H1 (cell line): Measurements from ENCODE around the gene ZFAND5. TPM values are rescaled to one million over a fixed set of nuclear protein-coding genes. Genes with fewer than 3 reads are reported as not detected.

ENCODE experiments used
- CTCF ChIA-PET: fragments of 300-600 bp; sonication (Branson Sonifier 250); formaldehyde crosslinking; loops from one replicate; lab custom pipeline; 2021; ENCODE audit not compliant: partially characterized antibody; lab: Charles Lee
- POLR2A ChIA-PET: fragments of 300-600 bp; sonication (Branson Sonifier 250); formaldehyde crosslinking; loops from one replicate; lab custom pipeline; 2021; ENCODE audit warnings: inconsistent platforms; ENCODE audit not compliant: partially characterized antibody; lab: Charles Lee
- DNase-seq, 2 experiments: peaks; one replicate each; pipeline versions ENCODE4 v3.0.0 to v3.0.0-alpha.2; 2010 to 2022; ENCODE audit warnings: low spot score in 2 of 2, low read depth in 1 of 2, mixed read lengths in 1 of 2
- FAIRE-seq: peaks from 2 replicates; lab custom pipeline; 2011; peaks lifted over from hg19 to GRCh38; lab: Jason Lieb, UNC
- H2AFZ ChIP-seq: 2 replicates; pipeline ENCODE4 v1.8.1; 2012; ENCODE audit warnings: low read length, inconsistent platforms
- H2AK5ac ChIP-seq: 2 replicates; pipeline ENCODE4 v1.6.1; 2013; ENCODE audit warnings: low read depth, low read length
- H2BK120ac ChIP-seq: replicated peaks from 2 replicates; pipeline ENCODE3; 2013; ENCODE audit warnings: low read depth, low read length, inconsistent platforms
- H2BK12ac ChIP-seq: 2 replicates; pipeline ENCODE4 v1.6.1; 2013; ENCODE audit warnings: low read depth, low read length
- H2BK15ac ChIP-seq: 2 replicates; pipeline ENCODE4 v1.6.1; 2013; ENCODE audit warnings: low read length
- H2BK20ac ChIP-seq: 2 replicates; pipeline ENCODE4 v1.6.1; 2013; ENCODE audit warnings: low read length
- H2BK5ac ChIP-seq: 2 replicates; pipeline ENCODE4 v1.6.1; 2013; ENCODE audit warnings: low read depth, low read length
- H3K14ac ChIP-seq: 2 replicates; pipeline ENCODE4 v1.6.1; 2013; ENCODE audit warnings: inconsistent platforms; ENCODE audit not compliant: insufficient read length
- H3K18ac ChIP-seq: 2 replicates; pipeline ENCODE4 v1.6.1; 2013; ENCODE audit warnings: low read length; ENCODE audit errors: extremely low read depth
- H3K23ac ChIP-seq: 2 replicates; pipeline ENCODE4 v1.6.1; 2013; ENCODE audit warnings: inconsistent platforms; ENCODE audit not compliant: insufficient read length
- H3K23me2 ChIP-seq: 2 replicates; pipeline ENCODE4 v1.6.1; 2013; ENCODE audit warnings: low read depth, low read length
- H3K27ac ChIP-seq: 2 replicates; pipeline ENCODE4 v1.6.1; 2011; ENCODE audit warnings: low read depth, low read length, inconsistent platforms
- H3K27me3 ChIP-seq, 4 experiments: replicated peaks in 1 of 4; 1 replicate in 1 of 4; 2 replicates in 3 of 4; pipeline versions ENCODE4 v1.6.1 to v1.8.1; 2011 to 2013; ENCODE audit warnings: low read length in 3 of 4, mild to moderate bottlenecking in 3 of 4, inconsistent platforms in 2 of 4, mixed read lengths in 2 of 4, moderate library complexity in 1 of 4; ENCODE audit not compliant: control insufficient read depth in 3 of 4, insufficient read depth in 3 of 4; ENCODE audit errors: extremely low read depth in 1 of 4
- H3K36me3 ChIP-seq, 4 experiments: 2 replicates each; pipeline versions ENCODE4 v1.6.1 to v1.8.1; 2011 to 2013; ENCODE audit warnings: mild to moderate bottlenecking in 4 of 4, low read length in 3 of 4, moderate library complexity in 2 of 4, control low read depth in 1 of 4, inconsistent platforms in 1 of 4; ENCODE audit not compliant: insufficient read depth in 4 of 4, control insufficient read depth in 2 of 4
- H3K4ac ChIP-seq: replicated peaks from 2 replicates; pipeline ENCODE3; 2013; ENCODE audit warnings: low read length, low read depth, mixed read lengths, inconsistent platforms; ENCODE audit not compliant: insufficient read length
- H3K4me1 ChIP-seq, 4 experiments: replicated peaks in 1 of 4; 1 replicate in 1 of 4; 2 replicates in 3 of 4; pipeline versions ENCODE4 v1.6.1 to v1.8.1; 2011 to 2013; ENCODE audit warnings: low read length in 3 of 4, inconsistent platforms in 2 of 4, mixed read lengths in 1 of 4; ENCODE audit not compliant: insufficient read depth in 4 of 4, control insufficient read depth in 3 of 4
- H3K4me2 ChIP-seq, 2 experiments: 2 replicates each; pipeline versions ENCODE4 v1.6.1 to v1.8.1; 2011 to 2013; ENCODE audit warnings: low read depth in 2 of 2, low read length in 2 of 2, control low read depth in 1 of 2, inconsistent platforms in 1 of 2, mild to moderate bottlenecking in 1 of 2; ENCODE audit not compliant: insufficient read depth in 1 of 2
- H3K4me3 ChIP-seq, 4 experiments: fragments of 200-600, 300-600 bp in 1 of 4; sonication (generic), shearing (Covaris generic), sonication (Bioruptor Twin) in 1 of 4; 2 replicates each; pipeline versions ENCODE4 v1.5.1 to v1.8.1; 2011 to 2016; ENCODE audit warnings: low read length in 4 of 4, low read depth in 3 of 4, control low read depth in 2 of 4, inconsistent platforms in 2 of 4, mild to moderate bottlenecking in 2 of 4, mixed read lengths in 1 of 4, moderate library complexity in 1 of 4; ENCODE audit not compliant: insufficient read depth in 2 of 4; ENCODE audit errors: extremely low read depth in 1 of 4
- H3K56ac ChIP-seq: replicated peaks from 2 replicates; pipeline ENCODE3; 2013; ENCODE audit warnings: low read depth, mild to moderate bottlenecking, mixed read lengths, low read length, inconsistent platforms; ENCODE audit not compliant: insufficient read length
- H3K79me1 ChIP-seq: 2 replicates; pipeline ENCODE4 v1.6.1; 2013; ENCODE audit warnings: low read depth, low read length, control low read depth
- H3K79me2 ChIP-seq, 2 experiments: 2 replicates each; pipeline versions ENCODE4 v1.6.1 to v1.8.1; 2012 to 2013; ENCODE audit warnings: low read length in 2 of 2, mild to moderate bottlenecking in 2 of 2, inconsistent platforms in 1 of 2; ENCODE audit not compliant: insufficient read depth in 2 of 2, control insufficient read depth in 1 of 2
- H3K9ac ChIP-seq, 4 experiments: replicated peaks in 1 of 4; 1 replicate in 1 of 4; 2 replicates in 3 of 4; pipeline versions ENCODE4 v1.6.1 to v1.8.1; 2011 to 2013; ENCODE audit warnings: low read depth in 3 of 4, low read length in 3 of 4, control low read depth in 2 of 4, mild to moderate bottlenecking in 2 of 4, moderate library complexity in 2 of 4, inconsistent platforms in 1 of 4; ENCODE audit errors: extremely low read depth in 1 of 4
- H3K9me3 ChIP-seq, 2 experiments: 2 replicates each; pipeline versions ENCODE4 v1.6.1 to v1.8.1; 2012 to 2013; ENCODE audit warnings: mild to moderate bottlenecking in 2 of 2, moderate library complexity in 2 of 2, control low read depth in 1 of 2, inconsistent platforms in 1 of 2, low read depth in 1 of 2, low read length in 1 of 2, mixed read lengths in 1 of 2; ENCODE audit not compliant: insufficient read depth in 2 of 2
- H4K20me1 ChIP-seq, 2 experiments: replicated peaks in 1 of 2; 2 replicates each; pipeline versions ENCODE3 to v1.8.1; 2011 to 2013; ENCODE audit warnings: inconsistent platforms in 2 of 2, low read length in 2 of 2, mild to moderate bottlenecking in 1 of 2; ENCODE audit not compliant: insufficient read depth in 2 of 2, control insufficient read depth in 1 of 2
- H4K5ac ChIP-seq: 2 replicates; pipeline ENCODE4 v1.6.1; 2013; ENCODE audit warnings: low read length, low read depth, mixed read lengths, inconsistent platforms; ENCODE audit not compliant: insufficient read length
- H4K8ac ChIP-seq: 2 replicates; pipeline ENCODE4 v1.8.0; 2013; ENCODE audit warnings: mild to moderate bottlenecking, moderate library complexity, low read length, inconsistent platforms; ENCODE audit not compliant: insufficient read depth; ENCODE audit errors: extremely low read depth
- H4K91ac ChIP-seq: replicated peaks from 2 replicates; pipeline ENCODE3; 2013; ENCODE audit warnings: low read length, mixed read lengths, inconsistent platforms; ENCODE audit not compliant: insufficient read length
- ATF2 ChIP-seq: IDR thresholded peaks from 2 replicates; pipeline ENCODE4 v1.6.1; 2012; ENCODE audit warnings: low read length, inconsistent platforms
- BCL11A ChIP-seq, 2 experiments: IDR thresholded peaks; one replicate each; pipeline ENCODE4 v1.6.1; 2011; ENCODE audit warnings: low read depth in 2 of 2, low read length in 2 of 2, mild to moderate bottlenecking in 2 of 2
- E2F6 ChIP-seq: IDR thresholded peaks from 2 replicates; pipeline ENCODE4 v1.6.1; 2012; ENCODE audit warnings: inconsistent platforms
- GABPA ChIP-seq: IDR thresholded peaks from 2 replicates; pipeline ENCODE4 v1.6.1; 2011; ENCODE audit warnings: mild to moderate bottlenecking, low read length, moderate library complexity, borderline replicate concordance; ENCODE audit not compliant: insufficient read depth
- KDM4A ChIP-seq: IDR thresholded peaks from one replicate; pipeline ENCODE4 v1.7.1; 2012; ENCODE audit warnings: low read depth, mild to moderate bottlenecking, moderate library complexity, low read length, inconsistent platforms; ENCODE audit not compliant: severe bottlenecking
- SUZ12 ChIP-seq: fragments of 200-600 bp; sonication (generic); IDR thresholded peaks from 2 replicates; pipeline ENCODE4 v1.6.1; 2012; ENCODE audit warnings: mild to moderate bottlenecking, inconsistent platforms, low read length, moderate library complexity, mixed read lengths
- WGBS, 2 experiments: shearing (Covaris generic) in 1 of 2; methylation state at CpG; one replicate each; pipeline versions ENCODE4 v1.1.6 to v1.1.7; 2013 to 2015; ENCODE audit warnings: low lambda C conversion rate in 2 of 2, mixed read lengths in 2 of 2, inconsistent platforms in 1 of 2, low coverage in 1 of 2, missing lambda C conversion rate in 1 of 2; ENCODE audit not compliant: insufficient replicate concordance in 2 of 2, insufficient coverage in 1 of 2, insufficient read length in 1 of 2; ENCODE audit errors: extremely low coverage in 1 of 2, missing lambda C conversion rate in 1 of 2; 5-methylcytosine and 5-hydroxymethylcytosine counted together
- polyA plus RNA-seq, 7 experiments: library from polyadenylated mRNA; depleted of rRNA in 3 of 7; stranded (reverse) in 5 of 7; unstranded in 2 of 7; fragments of >200 nt in 5 of 7; fragments of 200-250 nt in 2 of 7; gene quantifications; 1 replicate in 5 of 7; 2 replicates in 1 of 7; 4 replicates in 1 of 7; pipeline versions ENCODE4 v1.2.1 to v1.2.3, GENCODE V29; 2011 to 2013; ENCODE audit warnings: missing spikeins in 2 of 7, mixed read lengths in 2 of 7
- total RNA-seq: library from RNA; stranded (reverse); fragmentation: NEBNext Ultra II Directional; extraction: Animal tissue kit (Norgen Biotek cat#: 25700); gene quantifications from 2 replicates; pipeline ENCODE4 v1.2.1, GENCODE V29; 2021

ZFAND5 gene
- total and polyA plus RNA-seq, 2 of the 8 experiments (the other 6 are each of a cell fraction or from before 2014, with no cell fraction given): 76.7 to 225 TPM

GRCh38 chr9:72326641-72327040 lies 38.4 kb downstream of the ZFAND5 start:
- Histone ChIP-seq H4K5ac (no peak overlapping the region), H3K79me1 (no peaks in the 10 kb centered on the region), H3K9me3 (peaks cover 10 to 14% of the 10 kb centered on the region in 2 experiments; a peak in 2 of 4 replicates), H4K91ac (no peak overlapping the region), H2BK5ac (no peak overlapping the region), H4K20me1 (no peaks in the 10 kb centered on the region), H3K4ac (no peak overlapping the region), H3K23ac (no peak overlapping the region), H3K18ac (no peak overlapping the region), H3K4me2 (no peak overlapping the region), H3K36me3 (no peaks in the 10 kb centered on the region), H2BK120ac (no peak overlapping the region), H4K8ac (no peak overlapping the region), H3K23me2 (no peaks in the 10 kb centered on the region), H2BK15ac (no peak overlapping the region), H3K27me3 (no peaks in the 10 kb centered on the region), H3K4me1 (no peaks in the 10 kb centered on the region), H3K27ac (no peak overlapping the region), H3K4me3 (no peak overlapping the region), H2BK20ac (no peak overlapping the region), H3K9ac (no peak overlapping the region), H2AFZ (no peak overlapping the region), H3K56ac (no peak overlapping the region), H2BK12ac (no peak overlapping the region), H3K79me2 (no peaks in the 10 kb centered on the region), H3K14ac (no peak overlapping the region), H2AK5ac (no peak overlapping the region)
- WGBS, 2 experiments: 92% methylated on average over 2 of the region's 2 CpGs; no CpG with 5 or more reads in 1 of the 2 experiments
- no peak for TF ChIP-seq ATF2
- no peak for TF ChIP-seq GABPA
- no peak for TF ChIP-seq BCL11A (IDR thresholded peaks at IDR 0.05; ENCODE audit: low read depth in 2 of 2, low read length in 2 of 2)
- TF ChIP-seq KDM4A: no peak
- no peak for TF ChIP-seq SUZ12
- no peak for TF ChIP-seq E2F6
- FAIRE-seq: no peak
- ChIA-PET CTCF (no interaction called here), POLR2A (interaction anchor here (0.7 to 1.2 kb wide), 2 partner anchors 18 to 26 kb away, joined by 3 read pairs; no protein-coding TSS in a partner anchor)
- DNase-seq: no peak
